HEK293 (cell line): ENCODE results near the gene RHOBTB3.

Experiments used
- CTCF ChIA-PET: fragments of 350-600 bp; formaldehyde crosslinking; extraction: SDS; loops from one replicate; lab custom pipeline; 2021; ENCODE audit warnings: antibody characterized with exemption; lab: Yijun Ruan, JAX
- POLR2A ChIA-PET: fragments of 300-600 bp; formaldehyde crosslinking; extraction: SDS; loops from one replicate; lab custom pipeline; 2020; ENCODE audit warnings: antibody characterized with exemption, inconsistent platforms; lab: Yijun Ruan, JAX
- H3K27ac ChIP-seq: fragments of 200-500 bp; sonication (Bioruptor generic); 2 replicates; pipeline ENCODE4 v1.5.1; 2014; ENCODE audit warnings: low read depth, low read length, control low read depth, inconsistent platforms; ENCODE audit errors: extremely low read depth
- H3K36me3 ChIP-seq, 2 experiments: fragments of 200-500 bp in 1 of 2; sonication (Bioruptor generic) in 1 of 2; 1 replicate in 1 of 2; 2 replicates in 1 of 2; pipeline ENCODE4 v1.5.1; 2014 to 2017; ENCODE audit warnings: inconsistent platforms in 2 of 2, low read length in 2 of 2; ENCODE audit not compliant: control insufficient read depth in 2 of 2, insufficient read depth in 1 of 2
- H3K4me1 ChIP-seq: fragments of 200-500 bp; sonication (Bioruptor generic); 2 replicates; pipeline ENCODE4 v1.5.1; 2014; ENCODE audit warnings: mild to moderate bottlenecking, low read length, inconsistent platforms; ENCODE audit not compliant: control insufficient read depth, insufficient read depth
- H3K4me3 ChIP-seq: 2 replicates; pipeline ENCODE4 v1.5.1; 2011; ENCODE audit warnings: low read depth, mild to moderate bottlenecking, control low read depth, low read length, moderate library complexity
- H3K9me3 ChIP-seq: fragments of 200-500 bp; sonication (Bioruptor generic); 2 replicates; pipeline ENCODE4 v1.5.1; 2014; ENCODE audit warnings: low read depth, low read length, inconsistent platforms; ENCODE audit not compliant: control insufficient read depth, insufficient read depth
- BCL11B ChIP-seq: fragments of 450-650 bp; formaldehyde crosslinking; IDR thresholded peaks from 2 replicates; pipeline ENCODE4 v1.5.1; 2016; ENCODE audit warnings: low read depth, missing biosample characterization, missing genetic modification characterization
- EGR2 ChIP-seq: fragments of 450-650 bp; formaldehyde crosslinking; IDR thresholded peaks from 2 replicates; pipeline ENCODE4 v1.5.1; 2016; ENCODE audit warnings: low read depth, missing biosample characterization, missing genetic modification characterization
- GLI2 ChIP-seq: fragments of 450-650 bp; formaldehyde crosslinking; IDR thresholded peaks from 2 replicates; pipeline ENCODE4; 2017; ENCODE audit warnings: missing biosample characterization, missing genetic modification characterization, low read depth, borderline replicate concordance
- GLIS1 ChIP-seq: fragments of 450-650 bp; formaldehyde crosslinking; IDR thresholded peaks from 2 replicates; pipeline ENCODE4 v1.5.1; 2016; ENCODE audit warnings: missing biosample characterization, missing genetic modification characterization
- HOXA7 ChIP-seq: sonication (generic); formaldehyde crosslinking; IDR thresholded peaks from 2 replicates; pipeline ENCODE4 v1.8.1; 2022; ENCODE audit warnings: missing genetic modification reagents, borderline replicate concordance
- SCRT1 ChIP-seq: fragments of 450-650 bp; formaldehyde crosslinking; IDR thresholded peaks from 2 replicates; pipeline ENCODE4 v1.5.1; 2016; ENCODE audit warnings: missing biosample characterization, missing genetic modification characterization, borderline replicate concordance
- SP3 ChIP-seq: fragments of 450-650 bp; formaldehyde crosslinking; IDR thresholded peaks from 2 replicates; pipeline ENCODE4 v1.5.1; 2016; ENCODE audit warnings: missing biosample characterization, missing genetic modification characterization
- TRIM28 ChIP-seq: IDR thresholded peaks from 2 replicates; pipeline ENCODE4 v1.6.1; 2011; ENCODE audit warnings: low read length, control low read depth, borderline replicate concordance
- ZFHX2 ChIP-seq: fragments of 450-650 bp; formaldehyde crosslinking; conservative IDR thresholded peaks from 2 replicates; pipeline ENCODE4 v1.5.1; 2016; ENCODE audit warnings: missing biosample characterization, missing genetic modification characterization
- ZFP69B ChIP-seq: fragments of 450-650 bp; formaldehyde crosslinking; IDR thresholded peaks from 2 replicates; pipeline ENCODE4 v1.5.1; 2016; ENCODE audit warnings: missing biosample characterization, missing genetic modification characterization
- ZNF174 ChIP-seq: fragments of 450-650 bp; formaldehyde crosslinking; IDR thresholded peaks from 2 replicates; pipeline ENCODE4 v1.5.0; 2017; ENCODE audit warnings: missing biosample characterization, mild to moderate bottlenecking, missing genetic modification characterization
- ZNF2 ChIP-seq: fragments of 450-650 bp; formaldehyde crosslinking; IDR thresholded peaks from 2 replicates; pipeline ENCODE4 v1.5.1; 2016; ENCODE audit warnings: missing biosample characterization, missing genetic modification characterization
- ZNF214 ChIP-seq: fragments of 450-650 bp; formaldehyde crosslinking; IDR thresholded peaks from 2 replicates; pipeline ENCODE4 v1.5.1; 2017; ENCODE audit warnings: missing biosample characterization, mild to moderate bottlenecking, missing genetic modification characterization, borderline replicate concordance
- ZNF558 ChIP-seq: fragments of 450-650 bp; formaldehyde crosslinking; IDR thresholded peaks from 2 replicates; pipeline ENCODE4 v1.5.1; 2016; ENCODE audit warnings: missing biosample characterization, missing genetic modification characterization
- ZNF664 ChIP-seq: fragments of 450-650 bp; formaldehyde crosslinking; IDR thresholded peaks from 2 replicates; pipeline ENCODE4 v1.5.1; 2016; ENCODE audit warnings: missing biosample characterization, missing genetic modification characterization
- ZNF701 ChIP-seq: fragments of 450-650 bp; formaldehyde crosslinking; IDR thresholded peaks from 2 replicates; pipeline ENCODE4 v1.5.1; 2016; ENCODE audit warnings: missing biosample characterization, missing genetic modification characterization
- TF ChIP-seq, protein P1 (sequence below): fragments of 450-650 bp; formaldehyde crosslinking; IDR thresholded peaks from 2 replicates; pipeline ENCODE4 v1.5.1; 2017; ENCODE audit warnings: missing biosample characterization, missing genetic modification characterization
- TF ChIP-seq, protein P2 (sequence below): fragments of 450-650 bp; formaldehyde crosslinking; IDR thresholded peaks from 2 replicates; pipeline ENCODE4 v1.5.1; 2016; ENCODE audit warnings: missing biosample characterization, missing genetic modification characterization

Gene RHOBTB3

DNA sequence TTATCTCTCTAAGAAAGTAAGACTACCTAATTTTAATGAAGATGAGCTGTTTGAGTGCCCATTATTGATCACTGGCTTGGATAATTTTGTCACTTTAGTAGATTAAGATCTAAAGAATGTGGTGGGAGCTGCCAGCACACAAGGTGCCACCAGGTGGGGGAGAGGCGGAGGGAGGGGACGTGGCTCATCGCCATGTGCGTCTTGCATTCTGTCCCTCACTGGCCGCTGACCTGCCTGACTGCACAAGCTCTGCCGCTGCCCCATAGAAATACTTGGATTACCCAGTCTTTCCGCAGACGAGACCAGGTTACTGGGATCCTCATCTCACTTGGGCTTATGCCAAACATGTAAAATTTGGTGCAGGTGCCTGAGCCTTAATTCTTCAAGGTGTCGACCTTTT lies 37.6 kb downstream of the RHOBTB3 start:
- POLR2A ChIA-PET = no interaction called here

DNA sequence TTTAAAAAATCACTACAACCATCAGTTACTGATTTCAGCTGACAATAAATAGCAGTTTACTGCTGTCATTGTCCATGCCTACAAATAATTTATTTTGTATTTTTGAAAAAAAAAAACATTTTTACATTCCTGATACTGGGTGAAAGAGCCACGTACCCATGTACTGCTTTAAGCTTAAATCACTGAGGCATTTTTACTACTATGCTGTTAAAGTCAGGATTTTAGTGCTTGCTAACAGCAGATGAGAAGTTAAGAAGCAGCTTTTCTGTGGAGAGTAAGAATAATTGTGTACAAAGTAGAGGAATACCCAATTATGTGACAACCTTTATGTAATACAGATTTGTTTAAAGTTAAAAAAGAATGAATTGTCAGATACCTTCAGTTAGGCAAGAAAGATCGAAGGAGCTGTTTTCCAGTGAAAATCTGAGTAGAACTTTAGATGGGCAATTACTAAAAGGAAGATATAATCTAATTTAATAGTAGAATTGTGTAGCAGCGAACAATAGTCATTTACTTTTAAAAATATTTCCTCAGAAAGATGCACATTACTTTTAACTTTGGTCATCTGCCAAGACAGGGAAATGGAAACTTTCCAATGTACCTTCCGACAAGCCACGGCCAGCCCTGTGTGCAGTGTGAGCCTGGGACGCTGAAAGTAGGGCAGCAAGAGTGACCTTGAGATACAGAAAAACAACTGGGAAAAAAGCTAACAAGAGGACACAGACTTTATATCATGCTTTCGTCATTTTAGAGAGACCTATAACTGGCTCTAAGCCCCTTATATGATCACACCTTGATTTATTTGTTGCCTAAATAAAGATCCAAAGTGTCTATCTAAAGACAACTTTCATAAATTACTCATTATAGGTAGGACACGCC lies 39.9 kb downstream of the RHOBTB3 start:
- POLR2A ChIA-PET = interaction anchor here (0.7 kb wide), 1 partner anchor 45 kb away, joined by 4 read pairs; no protein-coding TSS in a partner anchor
- Histone ChIP-seq H3K9me3 (no peaks in the 10 kb centered on the region), H3K4me3 (no peak overlapping the region), H3K4me1 (peaks cover 6% of the 10 kb centered on the region; the same call in 1 of the 2 replicates), H3K27ac (no peak overlapping the region), H3K36me3 (peaks cover 0 to 34% of the 10 kb centered on the region in 2 experiments; a peak in 2 of 3 replicates)
- CTCF ChIA-PET = interaction anchor here (0.6 to 4.0 kb wide), 7 partner anchors 10 to 150 kb away, joined by 3 to 33 read pairs (median 3); partner anchors contain the start of gene RFESD
- no peak for TF ChIP-seq ZNF701 (tag by site-specific recombination)
- TF ChIP-seq ZNF664 = peak; percentile 85

More for the DNA sequence above, 37.6 kb downstream of the RHOBTB3 start:
- Histone ChIP-seq H3K27ac (no peak overlapping the region), H3K36me3 (peaks cover 5 to 40% of the 10 kb centered on the region in 2 experiments; a peak in 2 of 3 replicates), H3K9me3 (no peaks in the 10 kb centered on the region), H3K4me1 (peaks cover 4% of the 10 kb centered on the region; the same call in 1 of the 2 replicates), H3K4me3 (no peak overlapping the region)
- TF ChIP-seq ZNF214 (tag by site-specific recombination) (no peak), TRIM28 (no peak), BCL11B (tag by site-specific recombination) (no peak), SP3 (no peak), HOXA7 (no peak), ZNF558 (no peak), ZFP69B (no peak), ZNF174 (tag by site-specific recombination) (no peak), GLIS1 (tag by site-specific recombination) (no peak), ZNF2 (tag by site-specific recombination) (no peak), EGR2 (tag by site-specific recombination) (no peak), SCRT1 (tag by site-specific recombination) (no peak), ZFHX2 (tag by site-specific recombination) (no peak)
- TF ChIP-seq, protein P1, sequence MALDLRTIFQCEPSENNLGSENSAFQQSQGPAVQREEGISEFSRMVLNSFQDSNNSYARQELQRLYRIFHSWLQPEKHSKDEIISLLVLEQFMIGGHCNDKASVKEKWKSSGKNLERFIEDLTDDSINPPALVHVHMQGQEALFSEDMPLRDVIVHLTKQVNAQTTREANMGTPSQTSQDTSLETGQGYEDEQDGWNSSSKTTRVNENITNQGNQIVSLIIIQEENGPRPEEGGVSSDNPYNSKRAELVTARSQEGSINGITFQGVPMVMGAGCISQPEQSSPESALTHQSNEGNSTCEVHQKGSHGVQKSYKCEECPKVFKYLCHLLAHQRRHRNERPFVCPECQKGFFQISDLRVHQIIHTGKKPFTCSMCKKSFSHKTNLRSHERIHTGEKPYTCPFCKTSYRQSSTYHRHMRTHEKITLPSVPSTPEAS = no peak
- TF ChIP-seq, protein P2, sequence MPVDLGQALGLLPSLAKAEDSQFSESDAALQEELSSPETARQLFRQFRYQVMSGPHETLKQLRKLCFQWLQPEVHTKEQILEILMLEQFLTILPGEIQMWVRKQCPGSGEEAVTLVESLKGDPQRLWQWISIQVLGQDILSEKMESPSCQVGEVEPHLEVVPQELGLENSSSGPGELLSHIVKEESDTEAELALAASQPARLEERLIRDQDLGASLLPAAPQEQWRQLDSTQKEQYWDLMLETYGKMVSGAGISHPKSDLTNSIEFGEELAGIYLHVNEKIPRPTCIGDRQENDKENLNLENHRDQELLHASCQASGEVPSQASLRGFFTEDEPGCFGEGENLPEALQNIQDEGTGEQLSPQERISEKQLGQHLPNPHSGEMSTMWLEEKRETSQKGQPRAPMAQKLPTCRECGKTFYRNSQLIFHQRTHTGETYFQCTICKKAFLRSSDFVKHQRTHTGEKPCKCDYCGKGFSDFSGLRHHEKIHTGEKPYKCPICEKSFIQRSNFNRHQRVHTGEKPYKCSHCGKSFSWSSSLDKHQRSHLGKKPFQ = no peak
- CTCF ChIA-PET = interaction anchor here (0.7 to 4.0 kb wide), 3 partner anchors 13 to 233 kb away, joined by 3 to 33 read pairs (median 21); no protein-coding TSS in a partner anchor

DNA sequence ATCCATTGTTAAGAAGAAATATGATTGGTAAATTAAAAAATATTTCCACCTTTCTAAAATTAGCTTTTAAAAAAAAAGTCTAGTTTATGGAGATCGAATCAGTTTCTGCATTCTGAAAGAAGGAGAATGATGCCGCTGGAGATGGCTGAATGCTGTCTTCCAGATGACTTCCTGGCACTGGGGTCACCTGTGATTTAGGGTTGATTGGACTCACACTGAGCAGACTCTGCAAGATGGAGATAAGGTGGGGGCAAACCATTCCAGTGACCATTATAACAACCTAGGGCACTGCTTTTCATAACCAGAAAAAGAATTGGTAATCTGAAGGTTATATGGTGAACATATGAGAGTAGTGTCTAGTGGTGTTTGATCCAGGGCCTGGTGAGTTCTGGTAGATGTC lies 40.8 kb downstream of the RHOBTB3 start:
- Histone ChIP-seq H3K4me3 (no peak overlapping the region), H3K4me1 (peaks cover 6% of the 10 kb centered on the region; the same call in 1 of the 2 replicates)
- TF ChIP-seq GLI2 (tag by site-specific recombination) = no peak
- TF ChIP-seq, all 188 proteins: peak for 0
- ChIA-PET CTCF (interaction anchor here (0.7 to 4.0 kb wide), 6 partner anchors 10 to 127 kb away, joined by 3 to 33 read pairs (median 3); partner anchors contain the start of gene RFESD), POLR2A (no interaction called here)
- Histone ChIP-seq H3K9me3 (no peaks in the 10 kb centered on the region), H3K27ac (no peak overlapping the region), H3K36me3 (peaks cover 0 to 34% of the 10 kb centered on the region in 2 experiments; a peak in 2 of 3 replicates)
